ENCODE data around the gene THBS4. TPM values are rescaled to one million over a fixed set of nuclear protein-coding genes. Genes with fewer than 3 reads are reported as not detected.

The THBS4 gene
- total RNA-seq, 1 donor from 2014 or later = 51.4 TPM

GRCh38 chr5:80048084-80048780, 13.1 kb downstream of the THBS4 start:
- no peak overlapping the region for H3K27ac ChIP-seq (replicated peaks)
- intact Hi-C loops (cut with micrococcal nuclease) = no loop called here
- no peaks in the 10 kb centered on the region for H3K9me3 ChIP-seq (replicated peaks)
- no peak for DNase-seq
- no peaks in the 10 kb centered on the region for H3K27me3 ChIP-seq (ENCODE audit: low read depth)
- H3K4me3 ChIP-seq = no peak overlapping the region
- H3K36me3 ChIP-seq = no peaks in the 10 kb centered on the region
- TF ChIP-seq CTCF (IDR thresholded peaks at IDR 0.05; ENCODE audit: borderline replicate concordance) = no peak
- H3K4me1 ChIP-seq = no peaks in the 10 kb centered on the region

- intact Hi-C loops (cut with micrococcal nuclease) = no loop called here
- TF ChIP-seq CTCF (IDR thresholded peaks at IDR 0.05; ENCODE audit: borderline replicate concordance) = no peak
- no peaks in the 10 kb centered on the region for H3K4me1 ChIP-seq
- no peak overlapping the region for H3K4me3 ChIP-seq
- H3K27me3 ChIP-seq (ENCODE audit: low read depth) = no peaks in the 10 kb centered on the region
- DNase-seq = no peak
- no peaks in the 10 kb centered on the region for H3K9me3 ChIP-seq (replicated peaks)
- H3K36me3 ChIP-seq = no peaks in the 10 kb centered on the region
- H3K27ac ChIP-seq (replicated peaks) = no peak overlapping the region
Observed at GRCh38 chr5:80052464-80052863, 17.3 kb downstream of the THBS4 start.

DNA sequence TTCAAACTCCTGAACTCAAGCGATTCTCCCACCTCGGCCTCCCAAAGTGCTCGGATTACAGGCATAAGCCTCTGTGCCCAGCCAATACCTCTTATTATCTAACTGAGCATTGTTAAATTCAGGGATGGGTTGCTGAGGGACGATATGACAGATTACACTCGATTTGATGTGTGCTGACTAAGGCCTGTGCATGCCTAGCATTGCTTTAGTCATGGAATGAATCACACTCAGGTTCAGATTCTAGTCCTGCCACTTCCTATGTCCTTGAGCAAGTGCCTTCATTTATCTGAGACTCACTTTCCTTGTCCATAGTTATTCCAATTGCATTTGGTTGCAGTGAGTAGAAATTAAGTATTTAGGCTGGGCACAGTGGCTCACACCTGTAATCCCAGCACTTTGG, 19.5 kb downstream of the THBS4 start:
- no peak overlapping the region for H3K27ac ChIP-seq (replicated peaks)
- no peaks in the 10 kb centered on the region for H3K4me1 ChIP-seq
- peaks cover 8% of the 10 kb centered on the region for H3K36me3 ChIP-seq
- TF ChIP-seq CTCF (IDR thresholded peaks at IDR 0.05; ENCODE audit: borderline replicate concordance) = no peak
- DNase-seq = no peak
- intact Hi-C loops (cut with micrococcal nuclease) = no loop called here
- no peak overlapping the region for H3K4me3 ChIP-seq
- H3K27me3 ChIP-seq (ENCODE audit: low read depth) = no peaks in the 10 kb centered on the region
- no peaks in the 10 kb centered on the region for H3K9me3 ChIP-seq (replicated peaks)

DNA sequence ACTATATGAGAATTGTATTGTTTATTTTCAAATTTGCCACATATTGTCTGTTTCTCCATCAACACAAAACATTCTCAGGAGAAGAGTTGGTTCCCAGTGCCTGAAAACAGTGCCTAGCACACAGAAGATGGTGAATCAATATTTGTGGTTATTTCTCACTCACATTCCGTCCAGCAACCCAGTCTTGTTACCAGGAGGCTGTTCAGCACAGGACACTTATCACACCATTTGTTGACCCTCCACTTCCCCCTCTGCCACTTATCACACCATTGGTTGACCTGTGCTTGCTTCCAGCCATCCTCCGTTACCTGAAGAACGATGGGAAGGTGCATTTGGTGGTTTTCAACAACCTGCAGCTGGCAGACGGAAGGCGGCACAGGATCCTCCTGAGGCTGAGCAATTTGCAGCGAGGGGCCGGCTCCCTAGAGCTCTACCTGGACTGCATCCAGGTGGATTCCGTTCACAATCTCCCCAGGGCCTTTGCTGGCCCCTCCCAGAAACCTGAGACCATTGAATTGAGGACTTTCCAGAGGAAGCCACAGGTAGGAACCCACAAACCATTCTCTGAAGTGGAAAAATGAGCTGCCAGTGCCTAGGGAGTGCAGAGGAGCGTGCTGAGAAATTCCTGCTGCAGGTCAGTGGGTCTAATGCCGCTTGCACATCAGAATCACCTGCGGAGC, 20.5 kb downstream of the THBS4 start:
- Histone ChIP-seq H3K4me1 (no peaks in the 10 kb centered on the region), H3K4me3 (no peak overlapping the region), H3K27ac (replicated peaks) (no peak overlapping the region), H3K27me3 (ENCODE audit: low read depth) (no peaks in the 10 kb centered on the region), H3K36me3 (peaks cover 17% of the 10 kb centered on the region), H3K9me3 (replicated peaks) (no peaks in the 10 kb centered on the region)
- intact Hi-C loops (cut with micrococcal nuclease) = no loop called here
- no peak for DNase-seq
- no peak for TF ChIP-seq CTCF (IDR thresholded peaks at IDR 0.05; ENCODE audit: borderline replicate concordance)

GRCh38 chr5:80057099-80057498, 22.0 kb downstream of the THBS4 start:
- no peaks in the 10 kb centered on the region for H3K27me3 ChIP-seq (ENCODE audit: low read depth)
- H3K36me3 ChIP-seq = peaks cover 19% of the 10 kb centered on the region

More at GRCh38 chr5:80057099-80057498, 22.0 kb downstream of the THBS4 start:
- Histone ChIP-seq H3K9me3 (replicated peaks) (no peaks in the 10 kb centered on the region), H3K4me1 (no peaks in the 10 kb centered on the region), H3K27ac (replicated peaks) (no peak overlapping the region), H3K4me3 (no peak overlapping the region)
- intact Hi-C loops (cut with micrococcal nuclease) = no loop called here
- TF ChIP-seq CTCF (IDR thresholded peaks at IDR 0.05; ENCODE audit: borderline replicate concordance) = no peak
- no peak for DNase-seq

Measured in left ventricle myocardium inferior (tissue), 1 donor.